ENCODE data around the gene DIRAS2.

Gene DIRAS2

DNA sequence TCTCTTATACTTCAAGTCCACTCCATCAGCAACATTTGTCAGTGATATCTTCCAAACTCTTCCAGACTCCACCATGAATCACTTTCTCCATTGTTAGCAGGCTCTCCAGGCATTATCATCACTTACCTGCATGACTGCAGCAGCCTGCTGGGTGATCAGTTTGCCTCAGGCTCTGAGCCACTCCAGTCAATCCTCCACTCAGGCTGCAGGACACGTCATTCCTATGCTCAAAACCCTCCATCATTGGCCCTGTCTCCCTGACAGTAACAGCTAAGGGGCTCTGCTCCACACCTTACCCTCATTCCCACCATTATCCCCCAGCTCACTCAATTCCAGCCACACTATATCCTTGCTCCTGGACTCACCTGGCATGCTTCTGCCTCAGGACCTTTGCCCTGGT lies 10.7 kb downstream of the DIRAS2 start:
- H3K27ac ChIP-seq = no peak overlapping the region
- no peak for TF ChIP-seq CTCF (IDR thresholded peaks at IDR 0.05; ENCODE audit: low read depth, low read length, missing control alignments)
- in situ Hi-C loops (cut with HindIII; ENCODE audit: low pct_ligation_motif_present, low sequenced_read_pairs) = no loop called here
- H3K36me3 ChIP-seq (replicated peaks) = no peaks in the 10 kb centered on the region
- H3K4me3 ChIP-seq (ENCODE audit: low read depth, low read length) = no peak overlapping the region
- no peak for DNase-seq
- no peaks in the 10 kb centered on the region for H3K27me3 ChIP-seq (replicated peaks)

GRCh38 chr9:90629991-90630390 lies 12.6 kb downstream of the DIRAS2 start:
- Histone ChIP-seq H3K4me3 (ENCODE audit: low read depth, low read length) (no peak overlapping the region), H3K27me3 (replicated peaks) (no peaks in the 10 kb centered on the region), H3K27ac (no peak overlapping the region), H3K36me3 (replicated peaks) (no peaks in the 10 kb centered on the region)
- DNase-seq = no peak
- in situ Hi-C loops (cut with HindIII; ENCODE audit: low pct_ligation_motif_present, low sequenced_read_pairs) = no loop called here
- TF ChIP-seq CTCF (IDR thresholded peaks at IDR 0.05; ENCODE audit: low read depth, low read length, missing control alignments) = no peak

DNA sequence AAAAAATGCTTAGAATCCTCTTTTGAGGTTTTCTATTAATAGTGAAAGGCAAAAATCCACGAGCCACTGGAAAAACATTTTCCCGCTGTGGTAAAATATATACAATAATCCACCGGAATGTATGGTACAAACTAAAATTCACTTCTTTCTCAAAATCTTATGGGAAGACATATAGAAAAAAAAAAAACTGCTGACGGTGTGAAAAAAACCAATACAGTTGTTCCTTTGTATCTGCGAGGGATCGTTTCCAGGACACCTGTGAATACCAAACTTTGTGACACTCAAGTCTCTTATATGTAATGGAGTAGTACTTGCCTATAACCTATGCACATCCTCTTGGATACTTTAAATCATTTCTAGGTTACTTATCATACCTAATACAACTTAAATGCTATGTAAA lies 13.3 kb downstream of the DIRAS2 start:
- H3K27me3 ChIP-seq (replicated peaks) = no peaks in the 10 kb centered on the region
- H3K36me3 ChIP-seq (replicated peaks) = no peaks in the 10 kb centered on the region
- DNase-seq = no peak
- no peak overlapping the region for H3K27ac ChIP-seq
- no peak for TF ChIP-seq CTCF (IDR thresholded peaks at IDR 0.05; ENCODE audit: low read depth, low read length, missing control alignments)
- in situ Hi-C loops (cut with HindIII; ENCODE audit: low pct_ligation_motif_present, low sequenced_read_pairs) = no loop called here
- no peak overlapping the region for H3K4me3 ChIP-seq (ENCODE audit: low read depth, low read length)

GRCh38 chr9:90616806-90617205 lies 25.8 kb downstream of the DIRAS2 start:
- Histone ChIP-seq H3K27ac (no peak overlapping the region), H3K36me3 (replicated peaks) (no peaks in the 10 kb centered on the region), H3K27me3 (replicated peaks) (no peaks in the 10 kb centered on the region), H3K4me3 (ENCODE audit: low read depth, low read length) (no peak overlapping the region)
- in situ Hi-C loops (cut with HindIII; ENCODE audit: low pct_ligation_motif_present, low sequenced_read_pairs) = no loop called here
- no peak for TF ChIP-seq CTCF (IDR thresholded peaks at IDR 0.05; ENCODE audit: low read depth, low read length, missing control alignments)
- DNase-seq = no peak

DNA sequence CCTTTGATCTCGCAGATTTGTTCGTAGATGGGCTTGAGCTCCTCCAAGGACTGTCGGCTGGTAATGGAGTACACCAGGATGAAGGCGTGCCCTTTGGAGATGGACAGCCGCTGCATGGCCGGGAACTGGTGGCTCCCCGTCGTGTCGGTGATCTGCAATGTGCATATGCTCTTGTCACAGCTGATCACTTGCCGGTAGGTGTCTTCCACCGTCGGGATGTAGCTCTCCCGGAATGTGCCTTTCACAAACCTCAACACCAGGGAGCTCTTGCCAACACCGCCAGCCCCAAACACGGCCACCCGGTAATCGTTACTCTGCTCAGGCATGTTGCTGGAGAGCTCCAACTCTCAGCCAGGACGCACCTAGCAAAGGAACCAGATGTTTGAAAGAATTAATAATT lies 29.1 kb downstream of the DIRAS2 start:
- H3K36me3 ChIP-seq (replicated peaks) = no peaks in the 10 kb centered on the region
- no peak overlapping the region for H3K4me3 ChIP-seq (ENCODE audit: low read depth, low read length)
- no peak for TF ChIP-seq CTCF (IDR thresholded peaks at IDR 0.05; ENCODE audit: low read depth, low read length, missing control alignments)
- no peak for DNase-seq
- H3K27me3 ChIP-seq (replicated peaks) = no peaks in the 10 kb centered on the region
- in situ Hi-C loops (cut with HindIII; ENCODE audit: low pct_ligation_motif_present, low sequenced_read_pairs) = no loop called here
- no peak overlapping the region for H3K27ac ChIP-seq

DNA sequence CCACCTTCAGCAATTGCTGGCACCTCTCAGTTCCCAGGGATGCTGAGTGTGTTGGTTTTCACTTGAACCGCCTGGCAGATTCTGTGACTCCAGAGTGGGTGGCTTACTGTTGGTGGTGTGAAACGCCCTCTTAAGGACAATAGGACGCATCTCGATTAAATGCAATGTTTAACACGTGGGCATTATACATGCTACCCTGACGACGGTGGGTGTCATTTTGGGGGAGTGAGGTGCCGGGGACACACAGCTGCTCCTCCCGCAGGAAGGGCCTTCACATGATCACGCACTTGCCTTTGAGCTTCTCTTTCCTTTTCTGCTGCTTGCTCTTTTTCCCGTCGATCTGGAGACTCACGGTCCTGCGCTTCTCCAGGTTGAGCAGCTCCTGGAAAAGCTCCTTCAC lies 29.7 kb downstream of the DIRAS2 start:
- no peak for DNase-seq
- Histone ChIP-seq H3K27me3 (replicated peaks) (no peaks in the 10 kb centered on the region), H3K4me3 (ENCODE audit: low read depth, low read length) (no peak overlapping the region), H3K27ac (no peak overlapping the region), H3K36me3 (replicated peaks) (no peaks in the 10 kb centered on the region)
- in situ Hi-C loops (cut with HindIII; ENCODE audit: low pct_ligation_motif_present, low sequenced_read_pairs) = no loop called here
- TF ChIP-seq CTCF (IDR thresholded peaks at IDR 0.05; ENCODE audit: low read depth, low read length, missing control alignments) = no peak

Measured in brain microvascular endothelial cell (primary cell).